ENCODE measurements around the gene HRH1.

- TF ChIP-seq CTCF (IDR thresholded peaks at IDR 0.05) (no peak), EP300 (IDR thresholded peaks at IDR 0.05) (no peak), POLR2A (IDR thresholded peaks at IDR 0.05) (no peak)
Observed at GRCh38 chr3:11161666-11162065, 7.4 kb downstream of the HRH1 start.
